Esophagus muscularis mucosa (tissue), 4 donors: Measurements from ENCODE around the gene PEX26.

Source experiments
- EP300 ChIP-seq: sonication (generic); formaldehyde crosslinking; IDR thresholded peaks from one replicate; pipeline ENCODE4 v1.6.1; 2017; ENCODE audit warnings: antibody characterized with exemption
- POLR2A ChIP-seq: fragments of 450-650 bp; IDR thresholded peaks from one replicate; pipeline ENCODE4 v1.6.1; 2017; ENCODE audit warnings: antibody characterized with exemption, moderate library complexity, mild to moderate bottlenecking, low read depth
- POLR2AphosphoS5 ChIP-seq, 2 donors: sonication (generic); formaldehyde crosslinking; IDR thresholded peaks; one replicate each; pipeline ENCODE4 v1.6.1; 2017; ENCODE audit warnings: antibody characterized with exemption in 2 of 2
- TF ChIP-seq, protein P1 (sequence below), 3 experiments: fragments of 200-600 bp in 2 of 3; fragments of 450-650 bp in 1 of 3; sonication (generic) in 2 of 3; IDR thresholded peaks; one replicate each; pipeline ENCODE4 v1.5.1; 2017 to 2019; ENCODE audit warnings: antibody characterized with exemption in 3 of 3, mild to moderate bottlenecking in 2 of 3, moderate library complexity in 1 of 3

DNA sequence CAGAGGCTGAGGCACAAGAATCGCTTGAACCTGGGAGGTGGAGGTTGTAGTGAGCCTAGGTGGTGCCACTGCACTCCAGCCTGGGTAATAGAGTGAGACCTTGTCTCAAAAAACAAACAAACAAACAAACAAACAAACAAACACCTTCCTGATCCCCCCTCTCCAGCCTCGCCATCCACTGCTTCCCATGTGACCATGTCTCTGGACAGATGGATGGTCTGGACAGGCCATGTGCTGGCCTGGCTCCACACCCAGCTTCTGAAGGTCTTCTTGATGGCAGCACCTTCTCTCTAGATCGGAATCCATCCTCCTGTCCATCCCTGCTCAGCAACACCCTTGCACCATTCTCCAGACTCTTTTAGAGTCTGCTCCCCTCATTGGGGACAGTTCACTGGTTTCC is 10.7 kb upstream of the PEX26 start:
- TF ChIP-seq, protein P1, sequence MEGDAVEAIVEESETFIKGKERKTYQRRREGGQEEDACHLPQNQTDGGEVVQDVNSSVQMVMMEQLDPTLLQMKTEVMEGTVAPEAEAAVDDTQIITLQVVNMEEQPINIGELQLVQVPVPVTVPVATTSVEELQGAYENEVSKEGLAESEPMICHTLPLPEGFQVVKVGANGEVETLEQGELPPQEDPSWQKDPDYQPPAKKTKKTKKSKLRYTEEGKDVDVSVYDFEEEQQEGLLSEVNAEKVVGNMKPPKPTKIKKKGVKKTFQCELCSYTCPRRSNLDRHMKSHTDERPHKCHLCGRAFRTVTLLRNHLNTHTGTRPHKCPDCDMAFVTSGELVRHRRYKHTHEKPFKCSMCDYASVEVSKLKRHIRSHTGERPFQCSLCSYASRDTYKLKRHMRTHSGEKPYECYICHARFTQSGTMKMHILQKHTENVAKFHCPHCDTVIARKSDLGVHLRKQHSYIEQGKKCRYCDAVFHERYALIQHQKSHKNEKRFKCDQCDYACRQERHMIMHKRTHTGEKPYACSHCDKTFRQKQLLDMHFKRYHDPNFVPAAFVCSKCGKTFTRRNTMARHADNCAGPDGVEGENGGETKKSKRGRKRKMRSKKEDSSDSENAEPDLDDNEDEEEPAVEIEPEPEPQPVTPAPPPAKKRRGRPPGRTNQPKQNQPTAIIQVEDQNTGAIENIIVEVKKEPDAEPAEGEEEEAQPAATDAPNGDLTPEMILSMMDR (IDR thresholded peaks at IDR 0.05) = no peak
- no peak for TF ChIP-seq POLR2A
- TF ChIP-seq POLR2AphosphoS5 (IDR thresholded peaks at IDR 0.05) = no peak
- no peak for TF ChIP-seq EP300
